ENCODE data around the gene SULT2B1. TPM values are rescaled to one million over a fixed set of nuclear protein-coding genes. Genes with fewer than 3 reads are reported as not detected.

SULT2B1 gene
- total and polyA plus RNA-seq, 2 experiments from 2014 or later: 0.79 TPM; not detected in 1

DNA sequence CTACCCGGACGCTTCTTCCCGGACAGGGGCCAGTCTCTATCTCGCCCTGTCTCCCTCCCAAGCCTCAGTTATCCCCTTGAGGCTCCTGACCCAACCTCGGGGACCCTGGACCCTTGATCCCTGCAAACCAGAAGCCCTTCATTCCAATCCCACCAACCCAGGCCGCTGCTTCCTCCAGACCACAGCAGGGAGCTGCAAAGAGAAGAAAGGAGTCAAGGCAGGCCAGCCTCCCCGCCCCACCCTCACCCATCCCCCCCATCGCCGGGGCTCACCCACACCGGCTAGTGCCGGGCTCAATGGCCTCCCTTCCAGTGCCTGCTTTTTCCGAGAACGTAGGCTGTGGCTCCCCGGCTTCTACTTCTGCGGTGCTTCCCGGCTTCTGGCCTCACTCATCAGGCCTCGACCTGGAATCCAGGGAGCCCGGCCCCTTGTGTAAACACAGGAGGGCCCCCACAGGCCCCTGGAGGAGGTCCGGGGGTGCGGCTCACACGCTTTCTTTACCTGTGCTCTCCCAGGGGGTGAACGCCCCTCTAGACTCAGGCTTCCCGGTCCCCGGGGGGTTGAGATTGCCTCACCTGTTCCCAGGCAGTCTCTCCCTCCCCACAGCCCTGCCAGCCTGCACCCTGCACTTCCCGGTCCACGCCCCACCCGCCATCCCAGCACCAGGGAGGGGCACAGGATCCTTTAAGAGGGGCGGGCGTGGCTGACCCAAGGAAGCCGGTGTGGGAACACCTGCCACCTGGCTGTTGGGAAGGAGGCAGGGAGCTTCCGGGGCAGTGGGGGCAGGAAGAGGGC lies 62.7 kb downstream of the SULT2B1 start, which contains the start of gene FAM83E:
FAM83E (minus strand) TSS at position 641 of the 795 bp plus-strand sequence. CDS start 1,704 bp downstream, outside the sequence.
- H3K4me1 ChIP-seq (ENCODE audit: insufficient read depth): peaks cover 29% of the 10 kb centered on the region
- H3K9me3 ChIP-seq (ENCODE audit: low read depth): no peaks in the 10 kb centered on the region
- H3K36me3 ChIP-seq (replicated peaks; ENCODE audit: insufficient read depth, low read depth): no peaks in the 10 kb centered on the region
- H3K4me2 ChIP-seq: peak within 1 kb of the TSS; percentile 99
- whole genome bisulfite sequencing (ENCODE audit: low lambda C conversion rate, missing lambda C conversion rate): 55% methylated on average over 25 of the region's 31 CpGs
- no peaks in the 10 kb centered on the region for H3K9me2 ChIP-seq (replicated peaks; ENCODE audit: insufficient read depth)
- H3K27me3 ChIP-seq: no peaks in the 10 kb centered on the region
- H3K4me3 ChIP-seq: no peak within 1 kb of the TSS
- peaks cover 34% of the 10 kb centered on the region for H4K20me1 ChIP-seq (ENCODE audit: insufficient read depth, poor library complexity, severe bottlenecking)
- peak within 1 kb of the TSS; percentile 86 for H3K27ac ChIP-seq
- peak; percentile 91 for DNase-seq (ENCODE audit: low spot score)
- no peak for TF ChIP-seq EZH2 (IDR thresholded peaks at IDR 0.05; ENCODE audit: borderline replicate concordance)
- TF ChIP-seq, protein P1, sequence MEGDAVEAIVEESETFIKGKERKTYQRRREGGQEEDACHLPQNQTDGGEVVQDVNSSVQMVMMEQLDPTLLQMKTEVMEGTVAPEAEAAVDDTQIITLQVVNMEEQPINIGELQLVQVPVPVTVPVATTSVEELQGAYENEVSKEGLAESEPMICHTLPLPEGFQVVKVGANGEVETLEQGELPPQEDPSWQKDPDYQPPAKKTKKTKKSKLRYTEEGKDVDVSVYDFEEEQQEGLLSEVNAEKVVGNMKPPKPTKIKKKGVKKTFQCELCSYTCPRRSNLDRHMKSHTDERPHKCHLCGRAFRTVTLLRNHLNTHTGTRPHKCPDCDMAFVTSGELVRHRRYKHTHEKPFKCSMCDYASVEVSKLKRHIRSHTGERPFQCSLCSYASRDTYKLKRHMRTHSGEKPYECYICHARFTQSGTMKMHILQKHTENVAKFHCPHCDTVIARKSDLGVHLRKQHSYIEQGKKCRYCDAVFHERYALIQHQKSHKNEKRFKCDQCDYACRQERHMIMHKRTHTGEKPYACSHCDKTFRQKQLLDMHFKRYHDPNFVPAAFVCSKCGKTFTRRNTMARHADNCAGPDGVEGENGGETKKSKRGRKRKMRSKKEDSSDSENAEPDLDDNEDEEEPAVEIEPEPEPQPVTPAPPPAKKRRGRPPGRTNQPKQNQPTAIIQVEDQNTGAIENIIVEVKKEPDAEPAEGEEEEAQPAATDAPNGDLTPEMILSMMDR (IDR thresholded peaks at IDR 0.05; ENCODE audit: poor library complexity): no peak
- no peak for TF ChIP-seq EZH2phosphoT487 (IDR thresholded peaks at IDR 0.05; ENCODE audit: low read depth, severe bottlenecking, unreplicated experiment)
- peaks cover 38% of the 10 kb centered on the region for H3K79me2 ChIP-seq
- H2AFZ ChIP-seq: no peak within 1 kb of the TSS

DNA sequence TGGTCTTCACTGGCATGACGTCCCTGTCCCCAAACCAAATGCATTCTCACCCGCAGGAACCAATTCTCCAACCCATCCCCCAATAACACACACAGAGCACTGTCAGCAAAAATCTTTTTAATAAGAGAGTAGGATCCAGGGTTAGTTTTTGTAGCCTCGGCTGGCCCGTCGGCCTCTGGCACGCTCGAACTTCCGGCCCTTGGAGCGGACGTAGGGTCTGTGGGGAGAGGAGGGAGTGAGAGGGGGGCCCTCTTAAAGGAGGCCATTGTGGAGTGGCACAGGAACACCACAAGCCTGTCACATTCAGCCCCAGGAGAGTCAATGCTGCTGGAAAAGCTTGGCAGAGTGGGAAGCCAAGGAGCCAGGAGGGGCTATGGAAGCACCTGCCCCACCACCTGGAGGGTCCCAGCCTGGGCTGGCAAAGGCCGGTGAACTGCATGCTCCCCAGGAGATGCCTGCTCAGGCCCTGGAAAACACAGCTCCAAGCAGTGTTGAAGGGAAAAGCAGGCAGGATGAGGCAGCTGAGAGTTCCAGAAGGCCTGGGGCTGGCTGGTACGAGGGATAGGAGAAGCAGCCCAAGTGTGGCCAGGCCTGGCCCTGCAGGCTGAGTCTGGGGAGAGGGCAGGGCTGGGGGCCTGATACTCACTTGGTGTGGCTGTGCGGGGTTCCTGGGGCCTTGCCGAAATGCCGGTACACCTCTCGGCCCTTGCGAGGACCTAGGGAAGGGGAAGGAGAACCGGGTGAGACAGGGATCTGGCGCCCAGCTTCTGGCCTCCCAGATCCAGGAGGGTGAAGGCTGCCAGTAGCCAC lies 63.5 kb downstream of the SULT2B1 start:
- H3K4me1 ChIP-seq (ENCODE audit: insufficient read depth): peaks cover 29% of the 10 kb centered on the region
- no peak overlapping the region for H3K4me3 ChIP-seq
- H3K36me3 ChIP-seq (replicated peaks; ENCODE audit: insufficient read depth, low read depth): no peaks in the 10 kb centered on the region
- H2AFZ ChIP-seq: no peak overlapping the region
- H3K27me3 ChIP-seq: no peaks in the 10 kb centered on the region
- H3K27ac ChIP-seq: peak overlapping the region; percentile 86
- H3K79me2 ChIP-seq: peaks cover 40% of the 10 kb centered on the region
- TF ChIP-seq, protein P1 (IDR thresholded peaks at IDR 0.05; ENCODE audit: poor library complexity): no peak
- TF ChIP-seq EZH2phosphoT487 (IDR thresholded peaks at IDR 0.05; ENCODE audit: low read depth, severe bottlenecking, unreplicated experiment) (no peak), EZH2 (IDR thresholded peaks at IDR 0.05; ENCODE audit: borderline replicate concordance) (no peak)
- peak; percentile 6 for DNase-seq (ENCODE audit: low spot score)
- whole genome bisulfite sequencing (ENCODE audit: low lambda C conversion rate, missing lambda C conversion rate): 84% methylated on average over 18 of the region's 19 CpGs
- H4K20me1 ChIP-seq (ENCODE audit: insufficient read depth, poor library complexity, severe bottlenecking): peaks cover 34% of the 10 kb centered on the region
- H3K4me2 ChIP-seq: peak overlapping the region; percentile 99
- no peaks in the 10 kb centered on the region for H3K9me2 ChIP-seq (replicated peaks; ENCODE audit: insufficient read depth)
- H3K9me3 ChIP-seq (ENCODE audit: low read depth): no peaks in the 10 kb centered on the region

DNA sequence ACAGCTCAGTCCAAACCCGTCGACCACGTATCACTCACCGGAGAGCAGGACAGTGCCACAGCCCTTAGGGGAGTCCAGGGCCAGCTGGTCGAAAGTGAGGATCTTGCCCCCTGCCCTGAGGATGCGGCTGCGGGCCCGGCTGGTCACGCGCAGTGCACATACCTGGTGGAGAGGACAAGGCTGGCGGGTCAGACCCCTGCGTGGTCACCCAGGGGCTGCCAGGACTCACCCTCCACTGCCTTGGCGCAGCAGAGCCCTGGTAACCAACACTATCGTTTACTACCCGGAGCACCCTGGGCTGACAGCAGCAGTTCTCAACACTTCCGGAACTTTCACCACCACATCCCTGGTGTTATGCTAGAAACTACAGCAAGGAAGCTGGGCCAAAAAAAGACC lies 64.1 kb downstream of the SULT2B1 start:
- H3K79me2 ChIP-seq: peaks cover 40% of the 10 kb centered on the region
- peaks cover 29% of the 10 kb centered on the region for H3K4me1 ChIP-seq (ENCODE audit: insufficient read depth)
- H2AFZ ChIP-seq: no peak overlapping the region
- WGBS (ENCODE audit: low lambda C conversion rate, missing lambda C conversion rate): 96% methylated on average over 16 of the region's 16 CpGs
- no peaks in the 10 kb centered on the region for H3K9me2 ChIP-seq (replicated peaks; ENCODE audit: insufficient read depth)
- peak; percentile 3 for DNase-seq (ENCODE audit: low spot score)
- H3K9me3 ChIP-seq (ENCODE audit: low read depth): no peaks in the 10 kb centered on the region
- H3K36me3 ChIP-seq (replicated peaks; ENCODE audit: insufficient read depth, low read depth): no peaks in the 10 kb centered on the region
- no peak overlapping the region for H3K4me3 ChIP-seq
- H3K27ac ChIP-seq: peak overlapping the region; percentile 86
- peak overlapping the region; percentile 99 for H3K4me2 ChIP-seq
- peaks cover 34% of the 10 kb centered on the region for H4K20me1 ChIP-seq (ENCODE audit: insufficient read depth, poor library complexity, severe bottlenecking)
- TF ChIP-seq, protein P1 (IDR thresholded peaks at IDR 0.05; ENCODE audit: poor library complexity): no peak
- TF ChIP-seq EZH2 (IDR thresholded peaks at IDR 0.05; ENCODE audit: borderline replicate concordance) (no peak), EZH2phosphoT487 (IDR thresholded peaks at IDR 0.05; ENCODE audit: low read depth, severe bottlenecking, unreplicated experiment) (no peak)
- no peaks in the 10 kb centered on the region for H3K27me3 ChIP-seq
